MM.1S (cell line): ENCODE measurements around the gene ITGAV.

Experiments
- CTCF ChIP-seq: fragments of 300-600 bp; sonication (generic); IDR thresholded peaks from 2 replicates; pipeline ENCODE4 v1.5.1; 2016; ENCODE audit warnings: antibody characterized with exemption, low read length, mixed read lengths
- EZH2 ChIP-seq: fragments of 300-600 bp; sonication (generic); optimal IDR thresholded peaks from 2 replicates; pipeline ENCODE3; 2017; ENCODE audit warnings: low read depth, mild to moderate bottlenecking, antibody characterized with exemption, low read length, mixed read lengths
- EZH2phosphoT487 ChIP-seq: fragments of 300-600 bp; sonication (generic); IDR thresholded peaks from 2 replicates; pipeline ENCODE4 v1.6.1; 2018; ENCODE audit warnings: antibody characterized with exemption, low read length

- TF ChIP-seq EZH2 (no peak), CTCF (no peak), EZH2phosphoT487 (no peak)
Measured at GRCh38 chr2:186540941-186541340, 48.9 kb upstream of the ITGAV start.
